Endothelial cell of umbilical vein (primary cell): ENCODE results near the gene SMC6.

ENCODE experiments used
- JUN ChIP-seq: IDR thresholded peaks from 2 replicates; pipeline ENCODE4 v1.6.1; 2011; ENCODE audit warnings: borderline replicate concordance, low read depth; ENCODE audit not compliant: insufficient read length, insufficient read depth
- POLR2A ChIP-seq: IDR thresholded peaks from 2 replicates; pipeline ENCODE4 v1.6.1; 2012; ENCODE audit warnings: low read depth, mild to moderate bottlenecking, control low read depth, low read length
- TF ChIP-seq, protein P1 (sequence below), 2 donors: IDR thresholded peaks; 1 replicate in 1 of 2; 2 replicates in 1 of 2; pipeline ENCODE4 v1.5.1; 2011; ENCODE audit warnings: low read length in 2 of 2, mild to moderate bottlenecking in 2 of 2, moderate library complexity in 2 of 2, control low read depth in 1 of 2, inconsistent platforms in 1 of 2, low read depth in 1 of 2; ENCODE audit not compliant: insufficient read depth in 1 of 2; ENCODE audit errors: extremely low read depth in 1 of 2
- TF ChIP-seq, protein P2 (sequence below): IDR thresholded peaks from 2 replicates; pipeline ENCODE4 v1.6.1; 2011; ENCODE audit not compliant: insufficient read depth, insufficient read length

GRCh38 chr2:17664534-17664933, 89.1 kb downstream of the SMC6 start:
- TF ChIP-seq POLR2A, result no peak
- TF ChIP-seq, protein P1, sequence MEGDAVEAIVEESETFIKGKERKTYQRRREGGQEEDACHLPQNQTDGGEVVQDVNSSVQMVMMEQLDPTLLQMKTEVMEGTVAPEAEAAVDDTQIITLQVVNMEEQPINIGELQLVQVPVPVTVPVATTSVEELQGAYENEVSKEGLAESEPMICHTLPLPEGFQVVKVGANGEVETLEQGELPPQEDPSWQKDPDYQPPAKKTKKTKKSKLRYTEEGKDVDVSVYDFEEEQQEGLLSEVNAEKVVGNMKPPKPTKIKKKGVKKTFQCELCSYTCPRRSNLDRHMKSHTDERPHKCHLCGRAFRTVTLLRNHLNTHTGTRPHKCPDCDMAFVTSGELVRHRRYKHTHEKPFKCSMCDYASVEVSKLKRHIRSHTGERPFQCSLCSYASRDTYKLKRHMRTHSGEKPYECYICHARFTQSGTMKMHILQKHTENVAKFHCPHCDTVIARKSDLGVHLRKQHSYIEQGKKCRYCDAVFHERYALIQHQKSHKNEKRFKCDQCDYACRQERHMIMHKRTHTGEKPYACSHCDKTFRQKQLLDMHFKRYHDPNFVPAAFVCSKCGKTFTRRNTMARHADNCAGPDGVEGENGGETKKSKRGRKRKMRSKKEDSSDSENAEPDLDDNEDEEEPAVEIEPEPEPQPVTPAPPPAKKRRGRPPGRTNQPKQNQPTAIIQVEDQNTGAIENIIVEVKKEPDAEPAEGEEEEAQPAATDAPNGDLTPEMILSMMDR (IDR thresholded peaks at IDR 0.05; ENCODE audit: extremely low read depth in 1 of 2, insufficient read depth in 1 of 2, low read depth in 1 of 2, low read length in 2 of 2), result no peak
- no peak for TF ChIP-seq JUN
- TF ChIP-seq, protein P2, sequence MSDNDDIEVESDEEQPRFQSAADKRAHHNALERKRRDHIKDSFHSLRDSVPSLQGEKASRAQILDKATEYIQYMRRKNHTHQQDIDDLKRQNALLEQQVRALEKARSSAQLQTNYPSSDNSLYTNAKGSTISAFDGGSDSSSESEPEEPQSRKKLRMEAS, result no peak
